SH-SY5Y (cell line): ENCODE measurements around the gene AGPAT3.

Experiments used
- GATA2 ChIP-seq: IDR thresholded peaks from 2 replicates; pipeline ENCODE4 v1.6.1; 2011; ENCODE audit warnings: mild to moderate bottlenecking, low read depth, low read length
- GATA3 ChIP-seq: IDR thresholded peaks from 2 replicates; pipeline ENCODE4 v1.6.1; 2011; ENCODE audit warnings: low read depth, mild to moderate bottlenecking, low read length, moderate library complexity

Gene AGPAT3

GRCh38 chr21:43911935-43912487, 47.0 kb downstream of the AGPAT3 start:
- TF ChIP-seq GATA2 (no peak), GATA3 (no peak)

GRCh38 chr21:43912500-43912899, 47.5 kb downstream of the AGPAT3 start:
- no peak for TF ChIP-seq GATA3
- TF ChIP-seq GATA2 = no peak

- TF ChIP-seq GATA2 (no peak), GATA3 (no peak)
These were observed 47.9 kb downstream of the AGPAT3 start for GRCh38 chr21:43912910-43913309.

DNA sequence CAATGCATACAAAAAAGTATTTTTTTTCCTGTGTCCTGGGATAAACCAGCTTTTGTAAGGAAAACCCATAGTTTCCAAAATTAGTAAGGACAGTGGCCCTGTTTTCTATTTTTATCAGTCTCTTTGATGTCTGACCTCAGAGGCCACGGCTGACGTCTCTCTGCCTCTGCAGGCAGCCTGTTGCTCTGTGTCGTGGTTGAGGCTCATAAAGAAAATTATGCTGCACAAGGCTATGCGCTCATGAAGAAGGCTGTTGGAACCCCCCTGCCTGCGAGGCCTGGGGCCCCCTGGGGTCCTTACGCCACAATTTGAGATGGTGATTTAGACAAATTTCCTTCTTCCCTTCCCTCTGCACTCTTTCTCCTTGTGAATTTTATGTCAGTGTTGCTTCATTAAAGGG, 48.9 kb downstream of the AGPAT3 start:
- no peak for TF ChIP-seq GATA2

DNA sequence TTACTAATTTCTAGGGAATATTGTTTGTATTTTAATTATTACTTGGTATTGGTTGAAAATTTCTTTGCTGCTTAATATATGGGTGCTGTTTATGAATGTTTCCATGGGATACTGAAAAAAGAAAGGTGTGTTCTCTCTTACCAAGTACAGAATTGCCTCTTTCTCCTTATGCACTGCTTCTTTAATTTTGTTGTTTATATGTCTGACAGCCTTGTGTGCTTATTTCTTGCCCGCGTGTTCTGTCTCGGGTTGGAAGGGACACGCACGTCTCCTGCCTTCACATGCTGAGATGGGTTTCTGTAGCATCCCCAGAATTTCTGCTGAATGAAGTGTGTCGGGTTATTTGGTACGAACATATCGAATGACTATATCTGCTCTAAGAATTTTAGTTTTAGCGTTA, 51.1 kb downstream of the AGPAT3 start:
- no peak for TF ChIP-seq GATA3
- no peak for TF ChIP-seq GATA2

DNA sequence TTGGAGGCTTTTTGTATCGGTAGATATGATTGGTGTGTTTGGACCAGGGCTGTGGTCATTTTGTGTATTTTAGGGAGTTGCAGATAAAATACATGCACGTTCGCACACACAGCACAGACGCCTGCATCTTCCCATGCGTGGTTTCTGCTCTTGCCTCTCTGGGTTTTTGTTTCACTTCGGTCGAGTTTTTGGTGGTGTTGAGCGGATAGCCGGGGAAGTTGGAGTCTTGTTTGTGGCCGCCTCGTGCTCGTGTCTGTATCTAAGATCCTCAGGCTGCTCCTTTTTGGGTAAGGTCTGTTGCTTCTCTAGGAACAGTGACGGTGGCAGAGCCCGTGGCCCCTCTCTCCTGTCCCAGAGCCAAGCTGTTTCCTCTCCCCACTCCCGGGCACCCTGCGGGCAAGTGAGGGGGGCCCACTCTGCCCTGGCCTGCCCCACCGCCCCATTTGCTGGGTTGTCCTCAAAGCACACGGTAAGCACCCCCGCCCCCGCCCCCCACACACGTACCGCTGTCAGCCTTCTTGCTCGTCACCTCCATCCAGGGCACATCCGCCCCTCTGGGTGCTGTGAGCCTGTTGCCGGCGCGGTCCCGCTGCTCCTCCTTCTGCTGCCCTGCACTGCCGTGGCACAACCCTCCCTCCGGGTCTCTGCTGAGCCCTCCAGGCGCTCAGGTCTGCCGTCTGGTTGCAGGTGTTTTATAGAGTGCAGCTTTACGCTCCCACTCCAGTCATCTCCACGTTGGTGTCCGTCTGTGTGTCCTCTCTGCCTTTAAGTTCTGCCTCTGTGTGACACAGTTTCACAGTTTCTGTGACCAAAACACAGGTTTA, 51.9 kb downstream of the AGPAT3 start:
- TF ChIP-seq GATA2 = no peak
- TF ChIP-seq GATA3 = no peak

DNA sequence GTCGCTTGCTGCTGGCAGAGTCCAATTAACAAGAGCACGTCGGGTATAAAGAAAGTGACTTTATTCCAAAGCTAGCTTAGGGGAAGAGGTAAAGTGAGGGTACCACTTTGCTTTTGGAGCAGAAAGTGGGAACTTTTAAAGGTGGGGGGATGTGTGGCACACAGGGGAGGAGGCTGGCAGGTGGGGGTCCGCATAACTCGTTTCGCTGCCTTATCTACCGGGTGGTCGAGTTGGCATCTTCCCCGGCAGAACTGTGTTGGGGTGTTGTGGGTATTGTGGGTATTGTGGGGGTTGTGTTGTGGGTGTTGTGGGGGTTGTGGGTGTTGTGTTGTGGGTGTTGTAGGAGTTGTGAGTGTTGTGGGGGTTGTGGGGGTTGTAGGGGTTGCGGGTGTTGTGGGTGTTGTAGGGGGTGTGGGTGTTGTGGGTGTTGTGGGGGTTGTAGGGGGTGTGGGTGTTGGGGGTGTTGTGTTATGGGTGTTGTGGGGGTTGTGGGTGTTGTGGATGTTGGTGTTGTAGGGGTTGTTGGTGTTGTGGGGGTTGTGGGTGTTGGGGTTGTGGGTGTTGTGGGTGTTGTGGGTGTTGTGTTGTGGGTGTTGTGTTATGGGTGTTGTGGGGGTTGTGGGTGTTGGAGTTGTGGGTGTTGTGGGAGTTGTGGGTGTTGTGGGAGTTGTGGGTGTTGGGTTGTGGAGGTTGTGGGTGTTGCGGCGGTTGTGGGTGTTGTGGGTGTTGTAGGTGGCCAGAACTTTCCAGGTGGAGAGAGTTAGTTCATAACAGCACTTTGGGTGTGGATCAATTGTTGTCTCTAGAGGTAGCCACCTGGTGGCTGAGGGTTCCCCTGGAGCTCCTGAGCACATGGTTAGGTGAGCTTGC, 52.7 kb downstream of the AGPAT3 start:
- TF ChIP-seq GATA2 (no peak), GATA3 (no peak)

GRCh38 chr21:43918385-43918947, 53.4 kb downstream of the AGPAT3 start:
- no peak for TF ChIP-seq GATA3
- TF ChIP-seq GATA2 = no peak

- TF ChIP-seq GATA3 = no peak
These were observed 54.3 kb downstream of the AGPAT3 start for GRCh38 chr21:43919283-43919682.

- TF ChIP-seq GATA3 (no peak), GATA2 (no peak)
These were observed 55.1 kb downstream of the AGPAT3 start for GRCh38 chr21:43919871-43920801.

GRCh38 chr21:43921571-43921978, 56.6 kb downstream of the AGPAT3 start:
- TF ChIP-seq GATA2 (no peak), GATA3 (no peak)

DNA sequence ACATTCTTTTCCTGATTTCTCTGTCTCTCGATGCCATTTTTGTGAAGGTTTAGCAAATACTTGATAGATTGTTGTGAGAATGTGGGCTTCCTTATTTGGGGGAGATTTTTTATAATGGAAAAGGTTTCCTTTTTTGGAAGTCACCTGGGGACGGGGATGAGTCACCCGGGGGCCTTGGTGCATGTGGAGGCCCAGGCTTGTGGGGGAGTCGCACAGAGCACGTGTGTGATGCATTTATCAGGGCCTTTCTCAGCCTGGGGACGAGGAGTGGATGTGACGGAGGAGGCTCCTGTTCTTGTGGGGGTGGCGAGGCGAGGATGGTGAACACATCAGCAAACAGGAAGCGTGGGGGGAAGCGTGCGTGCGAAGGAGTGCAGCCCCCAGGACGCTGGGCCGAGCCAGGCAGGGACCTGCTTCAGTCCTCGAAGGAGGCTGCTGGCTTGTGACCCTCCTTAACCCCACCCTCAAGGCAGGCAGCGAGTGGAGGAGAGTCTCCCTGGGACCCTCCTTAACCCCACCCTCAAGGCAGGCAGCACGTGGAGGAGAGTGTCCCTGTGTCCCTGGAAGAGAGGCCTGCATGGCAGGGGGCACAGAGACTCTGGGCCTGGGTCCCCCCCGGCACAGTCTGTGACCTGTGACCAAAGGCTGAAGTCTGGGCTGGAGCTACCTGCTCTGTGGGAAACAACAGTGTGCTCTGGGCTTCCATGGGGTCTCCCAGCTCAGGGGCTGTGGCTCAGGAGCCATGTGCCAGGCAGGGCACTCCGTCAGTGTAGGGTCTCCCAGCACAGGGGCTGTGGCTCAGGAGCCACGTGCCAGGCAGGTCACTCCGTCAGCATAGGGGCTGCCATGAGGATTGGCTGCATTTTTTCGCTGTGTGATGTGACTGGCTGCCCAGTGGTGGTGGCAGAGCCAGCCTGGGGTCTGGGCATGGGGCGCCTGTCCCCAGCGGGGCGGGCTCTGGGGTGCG, 57.2 kb downstream of the AGPAT3 start:
- no peak for TF ChIP-seq GATA2
- TF ChIP-seq GATA3 = no peak

DNA sequence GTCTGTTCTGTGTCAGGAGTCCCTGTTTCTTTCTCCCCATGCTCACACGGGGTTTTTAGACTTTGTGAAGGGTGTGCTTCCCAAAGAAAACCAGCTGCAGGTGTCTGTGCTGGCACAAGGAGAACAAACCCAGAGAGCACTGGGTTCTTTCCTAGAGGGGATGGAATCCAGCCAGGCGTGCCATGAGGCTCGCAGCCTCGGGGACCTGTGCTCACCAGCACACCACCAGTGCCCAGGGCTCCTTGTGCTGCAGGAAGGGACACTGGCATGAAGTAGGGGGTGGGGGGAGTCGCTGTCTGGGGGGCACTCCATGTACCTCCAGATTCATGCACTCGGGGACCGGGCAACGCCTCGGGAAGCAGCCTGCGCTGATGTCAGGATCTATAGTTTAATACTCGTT, 57.9 kb downstream of the AGPAT3 start:
- TF ChIP-seq GATA2 = no peak
- no peak for TF ChIP-seq GATA3
